HEK293T (cell line): ENCODE results near the gene SCYL1.

Experiments
- CTCF ChIA-PET: fragments of 350-600 bp; formaldehyde crosslinking; extraction: SDS; loops from one replicate; lab custom pipeline; 2021; ENCODE audit warnings: antibody characterized with exemption, inconsistent platforms; lab: Yijun Ruan, JAX
- POLR2A ChIA-PET: fragments of 350-600 bp; formaldehyde crosslinking; extraction: SDS; loops from one replicate; lab custom pipeline; 2020; ENCODE audit warnings: antibody characterized with exemption, inconsistent platforms; lab: Yijun Ruan, JAX
- DNase-seq: peaks from one replicate; pipeline ENCODE4 v3.0.0; 2012; ENCODE audit warnings: mixed read lengths; ENCODE audit errors: extremely low spot score
- ARNT ChIP-seq: fragments of 450-650 bp; IDR thresholded peaks from 2 replicates; pipeline ENCODE4 v1.6.1; 2017; ENCODE audit warnings: mild to moderate bottlenecking
- BHLHE40 ChIP-seq: fragments of 450-650 bp; IDR thresholded peaks from 2 replicates; pipeline ENCODE4 v1.6.1; 2016; ENCODE audit warnings: mild to moderate bottlenecking, moderate library complexity, borderline replicate concordance
- CTBP1 ChIP-seq: fragments of 450-650 bp; IDR thresholded peaks from 2 replicates; pipeline ENCODE4 v1.6.1; 2016; ENCODE audit warnings: borderline replicate concordance
- ELF4 ChIP-seq: fragments of 450-650 bp; IDR thresholded peaks from 2 replicates; pipeline ENCODE4 v1.6.1; 2017; ENCODE audit warnings: antibody characterized with exemption
- FOXA1 ChIP-seq: fragments of 450-650 bp; IDR thresholded peaks from 2 replicates; pipeline ENCODE4 v1.6.1; 2016; ENCODE audit warnings: mild to moderate bottlenecking
- FOXK2 ChIP-seq: fragments of 450-650 bp; IDR thresholded peaks from 2 replicates; pipeline ENCODE4 v1.6.1; 2016; ENCODE audit warnings: mild to moderate bottlenecking
- FOXM1 ChIP-seq: fragments of 450-650 bp; IDR thresholded peaks from 2 replicates; pipeline ENCODE4 v1.6.1; 2017; ENCODE audit warnings: mild to moderate bottlenecking, borderline replicate concordance
- HDGF ChIP-seq: fragments of 450-650 bp; IDR thresholded peaks from 2 replicates; pipeline ENCODE4 v1.6.1; 2017; ENCODE audit warnings: antibody characterized with exemption, borderline replicate concordance
- L3MBTL2 ChIP-seq: fragments of 450-650 bp; conservative IDR thresholded peaks from 2 replicates; pipeline ENCODE4 v1.6.1; 2016; ENCODE audit warnings: mild to moderate bottlenecking
- LEF1 ChIP-seq: fragments of 450-650 bp; IDR thresholded peaks from 2 replicates; pipeline ENCODE4 v1.6.1; 2017; ENCODE audit warnings: mild to moderate bottlenecking, borderline replicate concordance
- NFRKB ChIP-seq: fragments of 450-650 bp; IDR thresholded peaks from 2 replicates; pipeline ENCODE4 v1.6.1; 2016; ENCODE audit warnings: mild to moderate bottlenecking, moderate library complexity
- PKNOX1 ChIP-seq: fragments of 450-650 bp; IDR thresholded peaks from 2 replicates; pipeline ENCODE4 v1.6.1; 2016
- SP1 ChIP-seq: fragments of 450-650 bp; IDR thresholded peaks from 2 replicates; pipeline ENCODE4 v1.6.1; 2017
- SUZ12 ChIP-seq: fragments of 450-650 bp; IDR thresholded peaks from 2 replicates; pipeline ENCODE4 v1.6.1; 2016; ENCODE audit warnings: mild to moderate bottlenecking
- TARDBP ChIP-seq: fragments of 450-650 bp; IDR thresholded peaks from 2 replicates; pipeline ENCODE4 v1.6.1; 2016
- ZNF384 ChIP-seq: fragments of 450-650 bp; IDR thresholded peaks from 2 replicates; pipeline ENCODE4 v1.6.1; 2016

The SCYL1 gene

GRCh38 chr11:65583589-65583988 is 58.7 kb downstream of the SCYL1 start:
- ChIA-PET CTCF (interaction anchor here (1.4 kb wide), 1 partner anchor 10 kb away, joined by 4 read pairs; no protein-coding TSS in a partner anchor), POLR2A (interaction anchor here (1.0 to 1.8 kb wide), 3 partner anchors 32 to 160 kb away, joined by 3 to 5 read pairs (median 4); partner anchors contain the start of genes NEAT1 and PCNX3)

GRCh38 chr11:65584106-65584505 is 59.2 kb downstream of the SCYL1 start:
- DNase-seq, result no peak
- CTCF ChIA-PET, result interaction anchor here (1.4 kb wide), 1 partner anchor 10 kb away, joined by 4 read pairs; no protein-coding TSS in a partner anchor
- POLR2A ChIA-PET, result interaction anchor here (1.0 to 1.8 kb wide), 3 partner anchors 31 to 161 kb away, joined by 3 to 5 read pairs (median 4); partner anchors contain the start of genes NEAT1 and PCNX3
- no peak for TF ChIP-seq SUZ12
- no peak for TF ChIP-seq NFRKB
- TF ChIP-seq FOXK2, result no peak
- no peak for TF ChIP-seq ELF4
- TF ChIP-seq BHLHE40, result no peak
- no peak for TF ChIP-seq FOXA1
- TF ChIP-seq TARDBP, result no peak
- no peak for TF ChIP-seq HDGF
- no peak for TF ChIP-seq FOXM1
- no peak for TF ChIP-seq LEF1
- no peak for TF ChIP-seq ZNF384
- TF ChIP-seq PKNOX1, result no peak
- TF ChIP-seq CTBP1, result no peak
- TF ChIP-seq L3MBTL2, result no peak

More at GRCh38 chr11:65583589-65583988, 58.7 kb downstream of the SCYL1 start:
- DNase-seq, result no peak
- TF ChIP-seq FOXM1, result no peak
- TF ChIP-seq SP1, result no peak
- TF ChIP-seq LEF1, result no peak
- TF ChIP-seq ELF4, result no peak
- TF ChIP-seq BHLHE40, result no peak
- TF ChIP-seq L3MBTL2, result no peak
- no peak for TF ChIP-seq ZNF384
- no peak for TF ChIP-seq HDGF
- no peak for TF ChIP-seq NFRKB
- TF ChIP-seq TARDBP, result no peak
- no peak for TF ChIP-seq SUZ12
- TF ChIP-seq CTBP1, result no peak
- no peak for TF ChIP-seq FOXA1
- TF ChIP-seq FOXK2, result no peak
- TF ChIP-seq ARNT, result no peak
- TF ChIP-seq PKNOX1, result no peak

GRCh38 chr11:65584723-65585171 is 59.9 kb downstream of the SCYL1 start:
- DNase-seq, result no peak
- ChIA-PET CTCF (interaction anchor here (1.4 kb wide), 1 partner anchor 9 kb away, joined by 4 read pairs; no protein-coding TSS in a partner anchor), POLR2A (interaction anchor here (1.0 kb wide), 1 partner anchor 83 kb away, joined by 3 read pairs; no protein-coding TSS in a partner anchor)
- no peak for TF ChIP-seq TARDBP
- TF ChIP-seq LEF1, result no peak
- TF ChIP-seq ARNT, result no peak
- TF ChIP-seq NFRKB, result no peak
- no peak for TF ChIP-seq SP1
- TF ChIP-seq FOXA1, result no peak
- no peak for TF ChIP-seq HDGF
- TF ChIP-seq CTBP1, result no peak
- TF ChIP-seq PKNOX1, result no peak
- TF ChIP-seq FOXK2, result no peak
- no peak for TF ChIP-seq SUZ12
- no peak for TF ChIP-seq ZNF384
- no peak for TF ChIP-seq FOXM1

- ChIA-PET CTCF (interaction anchor here (0.9 to 1.2 kb wide), 3 partner anchors 8 to 45 kb away, joined by 3 to 5 read pairs (median 4); partner anchors contain the start of gene FAM89B), POLR2A (interaction anchor here (1.4 to 1.5 kb wide), 2 partner anchors 8 to 14 kb away, joined by 4 read pairs; no protein-coding TSS in a partner anchor)
- no peak for DNase-seq
- TF ChIP-seq SUZ12, result no peak
- TF ChIP-seq ARNT, result no peak
- TF ChIP-seq BHLHE40, result no peak
- TF ChIP-seq TARDBP, result no peak
- TF ChIP-seq SP1, result no peak
- no peak for TF ChIP-seq ZNF384
- no peak for TF ChIP-seq FOXA1
- TF ChIP-seq PKNOX1, result no peak
- TF ChIP-seq HDGF, result no peak
- no peak for TF ChIP-seq FOXM1
- no peak for TF ChIP-seq CTBP1
- no peak for TF ChIP-seq ELF4
- TF ChIP-seq FOXK2, result no peak
- TF ChIP-seq LEF1, result no peak
- no peak for TF ChIP-seq NFRKB
- TF ChIP-seq L3MBTL2, result no peak
Measured at GRCh38 chr11:65585396-65586246, 60.7 kb downstream of the SCYL1 start.
